ENCODE results near the gene ERICH6B. TPM values are rescaled to one million over a fixed set of nuclear protein-coding genes. Genes with fewer than 3 reads are reported as not detected.

Gene ERICH6B
- total and polyA plus RNA-seq, 2 of the 13 experiments (the other 11 are each of a cell fraction or from before 2014, with no cell fraction given): not detected

GRCh38 chr13:45630791-45631190 lies 15.3 kb upstream of the ERICH6B start (continued):
- TF ChIP-seq ZFP90 (CRISPR knock-in tag; IDR thresholded peaks at IDR 0.05; ENCODE audit: borderline replicate concordance) (no peak), NFYC (CRISPR knock-in tag; IDR thresholded peaks at IDR 0.05) (no peak), SOX6 (IDR thresholded peaks at IDR 0.05) (no peak), SOX6 (CRISPR knock-in tag; IDR thresholded peaks at IDR 0.05) (no peak)

DNA sequence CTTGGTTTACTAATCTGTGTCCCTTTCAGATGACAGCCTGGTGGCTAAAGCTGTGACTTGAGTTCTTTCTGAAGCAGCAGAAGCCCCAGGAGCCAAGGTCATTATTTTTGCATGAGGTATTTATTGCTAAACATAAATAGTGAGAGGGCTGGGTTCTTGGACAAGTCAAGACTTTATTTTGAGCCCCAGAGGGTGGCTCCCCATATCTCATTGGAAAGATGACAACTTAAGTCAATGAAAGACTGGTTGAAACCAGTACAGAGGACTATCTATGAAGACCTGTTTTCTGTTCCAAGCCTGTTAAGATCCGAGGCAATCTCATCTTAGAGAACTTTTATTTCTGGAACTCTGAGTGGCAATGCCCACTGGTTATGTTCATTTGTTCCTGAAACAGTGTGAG lies 14.4 kb upstream of the ERICH6B start:
- Histone ChIP-seq H2AFZ (ENCODE audit: low read length) (no peak overlapping the region), H3K27ac (ENCODE audit: extremely low read length, insufficient read depth, low read length) (no peak overlapping the region), H3K4me2 (ENCODE audit: low read depth, low read length) (no peak overlapping the region), H3K36me3 (replicated peaks in 1 of 2; ENCODE audit: control insufficient read depth in 1 of 2, insufficient read depth in 2 of 2, low read length in 2 of 2) (no peaks in the 10 kb centered on the region), H3K27me3 (ENCODE audit: control insufficient read depth in 1 of 2, insufficient read depth in 2 of 2, low read length in 2 of 2) (no peaks in the 10 kb centered on the region), H3K79me2 (ENCODE audit: insufficient read depth, low read length) (no peaks in the 10 kb centered on the region), H3K4me1 (ENCODE audit: insufficient read depth, low read length) (peaks cover 9% of the 10 kb centered on the region), H3K9ac (ENCODE audit: insufficient read depth, low read depth, low read length) (no peak overlapping the region), H4K20me1 (ENCODE audit: insufficient read depth, low read length) (no peaks in the 10 kb centered on the region), H3K4me3 (replicated peaks in 1 of 3; ENCODE audit: insufficient read depth in 1 of 3, low read depth in 2 of 3, low read length in 3 of 3) (no peak overlapping the region), H3K9me3 (ENCODE audit: low read length) (no peaks in the 10 kb centered on the region)
- no peak for FAIRE-seq
- ChIA-PET CTCF (ENCODE audit: low intra/inter-chr PET ratio, low total read pairs) (no interaction called here), POLR2A (no interaction called here)
- intact Hi-C loops (cut with micrococcal nuclease; ENCODE audit: unreplicated experiment) (loop anchor here (10.0 kb wide), 1 partner anchor 55 kb away; no protein-coding TSS in a partner anchor), in situ Hi-C loops (cut with HindIII; ENCODE audit: extremely low pct_ligation_motif_present, low pct_unique_long_range_greater_than_20kb) (no loop called here)
- 0% methylated on average over 1 of the region's 1 CpG for WGBS (ENCODE audit: low lambda C conversion rate)
- TF ChIP-seq ZNF777 (CRISPR knock-in tag; IDR thresholded peaks at IDR 0.05) (no peak), GFI1 (CRISPR knock-in tag; IDR thresholded peaks at IDR 0.05; ENCODE audit: borderline replicate concordance) (no peak), ZMYM4 (CRISPR knock-in tag; IDR thresholded peaks at IDR 0.05) (no peak), JDP2 (CRISPR knock-in tag; IDR thresholded peaks at IDR 0.05; ENCODE audit: borderline replicate concordance) (no peak), ZNF710 (CRISPR knock-in tag; IDR thresholded peaks at IDR 0.05; ENCODE audit: borderline replicate concordance) (no peak), SNRNP70 (IDR thresholded peaks at IDR 0.05; ENCODE audit: low read depth, low read length) (no peak), ZBTB8A (CRISPR knock-in tag; IDR thresholded peaks at IDR 0.05; ENCODE audit: borderline replicate concordance, low read depth) (no peak), HMG20A (CRISPR knock-in tag; IDR thresholded peaks at IDR 0.05; ENCODE audit: borderline replicate concordance) (no peak), ETV5 (CRISPR knock-in tag; IDR thresholded peaks at IDR 0.05; ENCODE audit: borderline replicate concordance) (no peak), POLR2AphosphoS2 (IDR thresholded peaks at IDR 0.05; ENCODE audit: low read depth, low read length) (no peak), ZBTB37 (CRISPR knock-in tag; IDR thresholded peaks at IDR 0.05) (no peak), MAZ (IDR thresholded peaks at IDR 0.05; ENCODE audit: borderline replicate concordance, low read depth, low read length) (no peak), MAZ (CRISPR knock-in tag; IDR thresholded peaks at IDR 0.05; ENCODE audit: low read depth) (no peak), JARID2 (CRISPR knock-in tag; IDR thresholded peaks at IDR 0.05; ENCODE audit: insufficient replicate concordance) (no peak), ZFP90 (CRISPR knock-in tag; IDR thresholded peaks at IDR 0.05; ENCODE audit: borderline replicate concordance) (no peak), MLLT10 (CRISPR knock-in tag; IDR thresholded peaks at IDR 0.05) (no peak)
- TF ChIP-seq, protein P1, sequence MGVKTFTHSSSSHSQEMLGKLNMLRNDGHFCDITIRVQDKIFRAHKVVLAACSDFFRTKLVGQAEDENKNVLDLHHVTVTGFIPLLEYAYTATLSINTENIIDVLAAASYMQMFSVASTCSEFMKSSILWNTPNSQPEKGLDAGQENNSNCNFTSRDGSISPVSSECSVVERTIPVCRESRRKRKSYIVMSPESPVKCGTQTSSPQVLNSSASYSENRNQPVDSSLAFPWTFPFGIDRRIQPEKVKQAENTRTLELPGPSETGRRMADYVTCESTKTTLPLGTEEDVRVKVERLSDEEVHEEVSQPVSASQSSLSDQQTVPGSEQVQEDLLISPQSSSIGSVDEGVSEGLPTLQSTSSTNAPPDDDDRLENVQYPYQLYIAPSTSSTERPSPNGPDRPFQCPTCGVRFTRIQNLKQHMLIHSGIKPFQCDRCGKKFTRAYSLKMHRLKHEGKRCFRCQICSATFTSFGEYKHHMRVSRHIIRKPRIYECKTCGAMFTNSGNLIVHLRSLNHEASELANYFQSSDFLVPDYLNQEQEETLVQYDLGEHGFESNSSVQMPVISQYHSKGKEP (CRISPR knock-in tag; IDR thresholded peaks at IDR 0.05): no peak
- no TSS peak for BruUV-seq (replicated peaks)
- no peak for ATAC-seq
- no peak for DNase-seq (ENCODE audit: low spot score)
